Effector memory CD8-positive, alpha-beta T cell (primary cell): ENCODE results near the gene SH2B2.
A peak's percentile ranks its signal among the peaks of the same experiment; 100 is the strongest.

ENCODE experiments used
- ATAC-seq: fragments of 150-1000 bp; cut with Tn5 transposase; replicated peaks from 2 replicates; pipeline ENCODE4 v1.10.0; 2021; ENCODE audit warnings: mild to moderate bottlenecking, moderate library complexity
- DNase-seq, 3 experiments: peaks; one replicate each; pipeline ENCODE4 v3.0.0; 2021
- H3K27ac Mint-ChIP-seq, 2 donors: one replicate each; pipeline ENCODE4 v1.8.0; 2022; ENCODE audit warnings: mild to moderate bottlenecking in 2 of 2, mixed read lengths in 2 of 2, moderate library complexity in 2 of 2
- H3K27me3 Mint-ChIP-seq, 2 donors: one replicate each; pipeline ENCODE4 v1.8.0; 2022; ENCODE audit warnings: mixed read lengths in 2 of 2
- H3K36me3 Mint-ChIP-seq: one replicate; pipeline ENCODE4 v1.8.0; 2022; ENCODE audit warnings: mild to moderate bottlenecking, moderate library complexity, mixed read lengths; ENCODE audit not compliant: insufficient read depth
- H3K4me1 Mint-ChIP-seq, 2 donors: one replicate each; pipeline ENCODE4 v1.8.0; 2022; ENCODE audit warnings: low read depth in 2 of 2, mixed read lengths in 2 of 2
- H3K4me3 Mint-ChIP-seq, 2 donors: one replicate each; pipeline ENCODE4 v1.8.0; 2022; ENCODE audit warnings: mild to moderate bottlenecking in 2 of 2, mixed read lengths in 2 of 2, moderate library complexity in 2 of 2
- H3K9me3 Mint-ChIP-seq, 2 donors: one replicate each; pipeline ENCODE4 v1.8.0; 2022; ENCODE audit warnings: mixed read lengths in 2 of 2

SH2B2 gene

GRCh38 chr7:102272917-102273748 lies 13.5 kb upstream of the SH2B2 start:
- H3K4me1 Mint-ChIP-seq: peaks cover 0 to 3% of the 10 kb centered on the region in 2 donors
- H3K9me3 Mint-ChIP-seq: no peaks in the 10 kb centered on the region
- ATAC-seq (no peak), DNase-seq (no peak)
- H3K27me3 Mint-ChIP-seq: no peaks in the 10 kb centered on the region
- no peak overlapping the region for H3K4me3 Mint-ChIP-seq
- H3K27ac Mint-ChIP-seq: no peak overlapping the region
- H3K36me3 Mint-ChIP-seq: no peaks in the 10 kb centered on the region

- DNase-seq (no peak), ATAC-seq (no peak)
- peaks cover 0 to 3% of the 10 kb centered on the region in 2 donors for H3K4me1 Mint-ChIP-seq
- H3K9me3 Mint-ChIP-seq: no peaks in the 10 kb centered on the region
- no peak overlapping the region for H3K4me3 Mint-ChIP-seq
- no peak overlapping the region for H3K27ac Mint-ChIP-seq
- H3K36me3 Mint-ChIP-seq: no peaks in the 10 kb centered on the region
- no peaks in the 10 kb centered on the region for H3K27me3 Mint-ChIP-seq
These were observed 12.6 kb upstream of the SH2B2 start for GRCh38 chr7:102273749-102274712.

GRCh38 chr7:102275123-102275703 lies 11.5 kb upstream of the SH2B2 start:
- Mint-ChIP-seq H3K27me3 (no peaks in the 10 kb centered on the region), H3K4me1 (peaks cover 0 to 3% of the 10 kb centered on the region in 2 donors), H3K9me3 (no peaks in the 10 kb centered on the region), H3K36me3 (no peaks in the 10 kb centered on the region), H3K4me3 (no peak overlapping the region), H3K27ac (no peak overlapping the region)
- ATAC-seq (no peak), DNase-seq (no peak)

GRCh38 chr7:102277901-102278300 lies 8.8 kb upstream of the SH2B2 start:
- Mint-ChIP-seq H3K4me3 (no peak overlapping the region), H3K36me3 (no peaks in the 10 kb centered on the region), H3K27ac (no peak overlapping the region), H3K4me1 (no peaks in the 10 kb centered on the region), H3K27me3 (no peaks in the 10 kb centered on the region), H3K9me3 (no peaks in the 10 kb centered on the region)
- ATAC-seq (no peak), DNase-seq (no peak)

- no peak overlapping the region for H3K4me3 Mint-ChIP-seq
- H3K4me1 Mint-ChIP-seq: peaks cover 3 to 7% of the 10 kb centered on the region in 2 donors
- peaks cover 7% of the 10 kb centered on the region for H3K36me3 Mint-ChIP-seq
- H3K9me3 Mint-ChIP-seq: no peaks in the 10 kb centered on the region
- no peaks in the 10 kb centered on the region for H3K27me3 Mint-ChIP-seq
- DNase-seq (peak; percentile 47 to 55 (median 51)), ATAC-seq (peak; percentile 86)
- H3K27ac Mint-ChIP-seq: peak overlapping the region in 1 of 2 donors; percentile 52
These were observed 6.9 kb upstream of the SH2B2 start for GRCh38 chr7:102279537-102280400.

GRCh38 chr7:102280521-102280920 lies 6.1 kb upstream of the SH2B2 start:
- Mint-ChIP-seq H3K27me3 (no peaks in the 10 kb centered on the region), H3K4me3 (no peak overlapping the region)
- no peak for ATAC-seq

GRCh38 chr7:102281785-102282184 lies 4.9 kb upstream of the SH2B2 start:
- no peak overlapping the region for H3K27ac Mint-ChIP-seq
- ATAC-seq (no peak), DNase-seq (no peak)
- H3K9me3 Mint-ChIP-seq: no peaks in the 10 kb centered on the region
- H3K27me3 Mint-ChIP-seq: no peaks in the 10 kb centered on the region
- peaks cover 7% of the 10 kb centered on the region for H3K36me3 Mint-ChIP-seq
- peaks cover 13 to 15% of the 10 kb centered on the region in 2 donors for H3K4me1 Mint-ChIP-seq
- no peak overlapping the region for H3K4me3 Mint-ChIP-seq

More at GRCh38 chr7:102280521-102280920, 6.1 kb upstream of the SH2B2 start:
- peaks cover 7% of the 10 kb centered on the region for H3K36me3 Mint-ChIP-seq
- DNase-seq: no peak
- H3K27ac Mint-ChIP-seq: no peak overlapping the region
- H3K4me1 Mint-ChIP-seq: peaks cover 11 to 14% of the 10 kb centered on the region in 2 donors
- H3K9me3 Mint-ChIP-seq: no peaks in the 10 kb centered on the region

- ATAC-seq (no peak), DNase-seq (no peak)
- H3K27ac Mint-ChIP-seq: no peak overlapping the region
- peaks cover 7% of the 10 kb centered on the region for H3K36me3 Mint-ChIP-seq
- H3K4me1 Mint-ChIP-seq: peaks cover 13 to 15% of the 10 kb centered on the region in 2 donors
- no peaks in the 10 kb centered on the region for H3K27me3 Mint-ChIP-seq
- H3K4me3 Mint-ChIP-seq: no peak overlapping the region
- no peaks in the 10 kb centered on the region for H3K9me3 Mint-ChIP-seq
These were observed 4.0 kb upstream of the SH2B2 start for GRCh38 chr7:102282465-102283362.

- H3K4me3 Mint-ChIP-seq: peak overlapping the region; percentile 54 to 74
- H3K4me1 Mint-ChIP-seq: peaks cover 13 to 20% of the 10 kb centered on the region in 2 donors
- H3K9me3 Mint-ChIP-seq: no peaks in the 10 kb centered on the region
These were observed 3.0 kb upstream of the SH2B2 start for GRCh38 chr7:102283477-102284189.

GRCh38 chr7:102284399-102284798 lies 2.3 kb upstream of the SH2B2 start:
- peak overlapping the region; percentile 54 to 74 for H3K4me3 Mint-ChIP-seq
- peak overlapping the region; percentile 52 to 76 for H3K27ac Mint-ChIP-seq
- peaks cover 7% of the 10 kb centered on the region for H3K36me3 Mint-ChIP-seq
- H3K27me3 Mint-ChIP-seq: no peaks in the 10 kb centered on the region
- DNase-seq (no peak), ATAC-seq (peak; percentile 37)
- H3K4me1 Mint-ChIP-seq: peaks cover 14 to 20% of the 10 kb centered on the region in 2 donors
- no peaks in the 10 kb centered on the region for H3K9me3 Mint-ChIP-seq

More at GRCh38 chr7:102283477-102284189, 3.0 kb upstream of the SH2B2 start:
- Mint-ChIP-seq H3K27ac (peak overlapping the region in 1 of 2 donors; percentile 49), H3K36me3 (peaks cover 7% of the 10 kb centered on the region), H3K27me3 (no peaks in the 10 kb centered on the region)
- DNase-seq: no peak
- ATAC-seq: no peak

GRCh38 chr7:102284891-102285539 lies 1.7 kb upstream of the SH2B2 start:
- no peak for DNase-seq
- Mint-ChIP-seq H3K9me3 (no peaks in the 10 kb centered on the region), H3K4me3 (peak overlapping the region; percentile 54 to 74), H3K36me3 (peaks cover 7% of the 10 kb centered on the region), H3K27me3 (no peaks in the 10 kb centered on the region), H3K4me1 (peaks cover 17 to 20% of the 10 kb centered on the region in 2 donors), H3K27ac (peak overlapping the region; percentile 52 to 76)
- ATAC-seq: no peak
